ENCODE data around the gene SAE1.

GRCh38 chr19:47111682-47112165, 18.9 kb upstream of the SAE1 start:
- TF ChIP-seq CTCF (IDR thresholded peaks at IDR 0.05) (no peak), POLR2AphosphoS5 (IDR thresholded peaks at IDR 0.05) (no peak), POLR2A (IDR thresholded peaks at IDR 0.05) (no peak)
